IMR-90 (cell line): ENCODE measurements around the gene PLXNA1. TPM values are rescaled to one million over a fixed set of nuclear protein-coding genes. Genes with fewer than 3 reads are reported as not detected.

Experiments
- ATAC-seq: fragments of 200-7000 bp; cut with Tn5 transposase; 2 replicates; pipeline ENCODE4 v1.9.1; 2020; ENCODE audit warnings: low read depth, mild to moderate bottlenecking, moderate library complexity
- BruUV-seq: library from RNA; stranded (reverse); fragments of 400-500 nt; replicated peaks from 2 replicates; lab custom pipeline; 2021; lab: Mats Ljungman, UMichigan
- CTCF ChIA-PET: fragments of 300-600 bp; formaldehyde crosslinking; extraction: SDS; loops from one replicate; lab custom pipeline; 2021; ENCODE audit warnings: antibody characterized with exemption; lab: Yijun Ruan, JAX
- POLR2A ChIA-PET: fragments of 300-600 bp; sonication (Branson Sonifier 250); formaldehyde crosslinking; loops from one replicate; lab custom pipeline; 2022; ENCODE audit warnings: antibody characterized with exemption; ENCODE audit not compliant: unreplicated experiment; lab: Charles Lee
- DNase-seq: peaks from one replicate; pipeline ENCODE4 v3.0.0; 2013
- H2AFZ ChIP-seq: replicated peaks from 2 replicates; pipeline ENCODE3; 2013; ENCODE audit warnings: low read length, mild to moderate bottlenecking; ENCODE audit not compliant: poor library complexity
- H2AK5ac ChIP-seq: 2 replicates; pipeline ENCODE4 v1.6.1; 2013; ENCODE audit warnings: low read depth, low read length, inconsistent platforms
- H2AK9ac ChIP-seq: replicated peaks from 2 replicates; pipeline ENCODE3; 2013; ENCODE audit warnings: mild to moderate bottlenecking, low read depth, low read length, moderate library complexity; ENCODE audit not compliant: poor library complexity
- H2BK120ac ChIP-seq: 2 replicates; pipeline ENCODE4 v1.6.1; 2013; ENCODE audit warnings: low read depth, low read length, inconsistent platforms
- H2BK15ac ChIP-seq: 3 replicates; pipeline ENCODE4 v1.6.1; 2013; ENCODE audit warnings: low read depth, low read length, inconsistent platforms
- H2BK20ac ChIP-seq: 2 replicates; pipeline ENCODE4 v1.6.1; 2013; ENCODE audit warnings: low read depth, mild to moderate bottlenecking, inconsistent platforms, low read length, moderate library complexity
- H2BK5ac ChIP-seq: 2 replicates; pipeline ENCODE4 v1.6.1; 2013; ENCODE audit warnings: mild to moderate bottlenecking, low read depth, low read length, inconsistent platforms; ENCODE audit not compliant: poor library complexity, severe bottlenecking
- H3K14ac ChIP-seq: replicated peaks from 2 replicates; pipeline ENCODE4 v1.6.1; 2013; ENCODE audit warnings: low read depth, low read length, inconsistent platforms
- H3K18ac ChIP-seq: 2 replicates; pipeline ENCODE4 v1.6.1; 2013; ENCODE audit warnings: low read depth, low read length, control low read depth
- H3K23ac ChIP-seq: 2 replicates; pipeline ENCODE4 v1.6.1; 2013; ENCODE audit warnings: low read depth, low read length, inconsistent platforms
- H3K27ac ChIP-seq: 2 replicates; pipeline ENCODE4 v1.5.1; 2013; ENCODE audit warnings: mild to moderate bottlenecking, control low read depth, low read length; ENCODE audit not compliant: insufficient read depth
- H3K27me3 ChIP-seq: 2 replicates; pipeline ENCODE4 v1.6.1; 2013; ENCODE audit warnings: low read length; ENCODE audit not compliant: control insufficient read depth, insufficient read depth
- H3K36me3 ChIP-seq: 2 replicates; pipeline ENCODE4 v1.6.1; 2013; ENCODE audit warnings: low read length, mixed read lengths; ENCODE audit not compliant: control insufficient read depth, insufficient read depth
- H3K4ac ChIP-seq: 2 replicates; pipeline ENCODE4 v1.6.1; 2013; ENCODE audit warnings: low read depth, low read length, inconsistent platforms
- H3K4me1 ChIP-seq: 2 replicates; pipeline ENCODE4 v1.6.1; 2013; ENCODE audit warnings: low read length, mixed read lengths; ENCODE audit not compliant: control insufficient read depth, insufficient read depth
- H3K4me2 ChIP-seq: 2 replicates; pipeline ENCODE4 v1.6.1; 2013; ENCODE audit warnings: low read depth, mild to moderate bottlenecking, control low read depth, low read length, moderate library complexity
- H3K4me3 ChIP-seq: 2 replicates; pipeline ENCODE4 v1.5.1; 2013; ENCODE audit warnings: low read depth, mild to moderate bottlenecking, control low read depth, low read length, moderate library complexity; ENCODE audit not compliant: insufficient read depth
- H3K56ac ChIP-seq: 2 replicates; pipeline ENCODE4 v1.6.1; 2013; ENCODE audit warnings: low read length, inconsistent platforms; ENCODE audit not compliant: insufficient read depth; ENCODE audit errors: extremely low read depth
- H3K79me1 ChIP-seq, 2 experiments: 2 replicates each; pipeline ENCODE4 v1.6.1; 2013; ENCODE audit warnings: low read length in 2 of 2, inconsistent platforms in 1 of 2, low read depth in 1 of 2
- H3K9ac ChIP-seq: 2 replicates; pipeline ENCODE4 v1.6.1; 2013; ENCODE audit warnings: low read depth, low read length, control low read depth
- H3K9me1 ChIP-seq: 2 replicates; pipeline ENCODE4 v1.6.1; 2013; ENCODE audit warnings: low read length, inconsistent platforms; ENCODE audit not compliant: insufficient read depth
- H3K9me3 ChIP-seq: 2 replicates; pipeline ENCODE4 v1.6.1; 2013; ENCODE audit warnings: low read length; ENCODE audit not compliant: control insufficient read depth, insufficient read depth
- H4K20me1 ChIP-seq: 2 replicates; pipeline ENCODE4 v1.6.1; 2013; ENCODE audit warnings: low read length, inconsistent platforms; ENCODE audit not compliant: insufficient read depth
- H4K5ac ChIP-seq: 2 replicates; pipeline ENCODE4 v1.6.1; 2013; ENCODE audit warnings: mild to moderate bottlenecking, low read depth, low read length, control low read depth
- H4K8ac ChIP-seq, 2 experiments: 2 replicates each; pipeline ENCODE4 v1.6.1; 2013; ENCODE audit warnings: low read depth in 2 of 2, low read length in 2 of 2, control low read depth in 1 of 2, inconsistent platforms in 1 of 2
- H4K91ac ChIP-seq: 2 replicates; pipeline ENCODE4 v1.6.1; 2013; ENCODE audit warnings: low read depth, low read length, inconsistent platforms; ENCODE audit not compliant: insufficient read depth
- BHLHE40 ChIP-seq: fragments of 150-350 bp; IDR thresholded peaks from 2 replicates; pipeline ENCODE4 v1.6.1; 2016; ENCODE audit warnings: mild to moderate bottlenecking, low read depth, low read length
- CEBPB ChIP-seq: IDR thresholded peaks from 2 replicates; pipeline ENCODE4 v1.6.1; 2012; ENCODE audit warnings: low read depth, low read length, improper control_type of control experiment
- CHD1 ChIP-seq: IDR thresholded peaks from 2 replicates; pipeline ENCODE4 v1.6.1; 2012; ENCODE audit warnings: low read depth, low read length, improper control_type of control experiment
- CTCF ChIP-seq: conservative IDR thresholded peaks from 2 replicates; pipeline ENCODE4 v1.5.1; 2012; ENCODE audit warnings: mild to moderate bottlenecking, low read depth, low read length, improper control_type of control experiment
- FOS ChIP-seq: fragments of 150-350 bp; IDR thresholded peaks from 2 replicates; pipeline ENCODE4 v1.6.1; 2016; ENCODE audit warnings: low read depth, low read length
- MAFK ChIP-seq: IDR thresholded peaks from 2 replicates; pipeline ENCODE4 v1.6.1; 2012; ENCODE audit warnings: low read depth, low read length, improper control_type of control experiment
- MAZ ChIP-seq: IDR thresholded peaks from 2 replicates; pipeline ENCODE4 v1.6.1; 2012; ENCODE audit warnings: low read depth, mild to moderate bottlenecking, low read length, improper control_type of control experiment, moderate library complexity, borderline replicate concordance
- MXI1 ChIP-seq: IDR thresholded peaks from 2 replicates; pipeline ENCODE4 v1.6.1; 2012; ENCODE audit warnings: low read depth, mild to moderate bottlenecking, low read length, moderate library complexity, borderline replicate concordance
- POLR2A ChIP-seq: IDR thresholded peaks from 2 replicates; pipeline ENCODE4 v1.6.1; 2012; ENCODE audit warnings: mild to moderate bottlenecking, low read depth, low read length
- RAD21 ChIP-seq: IDR thresholded peaks from 2 replicates; pipeline ENCODE4 v1.6.1; 2012; ENCODE audit warnings: low read length, improper control_type of control experiment
- RFX5 ChIP-seq: IDR thresholded peaks from 2 replicates; pipeline ENCODE4 v1.8.0; 2012; ENCODE audit warnings: low read depth, mild to moderate bottlenecking, low read length, moderate library complexity
- SMC3 ChIP-seq: fragments of 150-350 bp; IDR thresholded peaks from 2 replicates; pipeline ENCODE4 v1.6.1; 2016; ENCODE audit warnings: low read depth, mild to moderate bottlenecking, antibody characterized with exemption, low read length, moderate library complexity
- WGBS, 2 experiments: methylation state at CpG; one replicate each; pipeline versions ENCODE4 v1.1.5 to v1.1.7; 2013; ENCODE audit warnings: missing lambda C conversion rate in 2 of 2; ENCODE audit not compliant: insufficient read length in 1 of 2; ENCODE audit errors: extremely low coverage in 2 of 2; 5-methylcytosine and 5-hydroxymethylcytosine counted together
- dilution Hi-C: fragments of 300-500 bp; cut with HindIII; formaldehyde crosslinking; loops from one replicate; pipeline ENCODE4 v1.14.3; 2018; ENCODE audit warnings: low sequenced_read_pairs; ENCODE audit not compliant: unreplicated experiment
- in situ Hi-C: fragments of 300-500 bp; cut with MboI; formaldehyde crosslinking; loops from 3 replicates; pipeline ENCODE4 v1.14.3; 2019; ENCODE audit warnings: low sequenced_read_pairs, inconsistent platforms, mixed read lengths
- intact Hi-C: fragments of 100-400 bp; cut with micrococcal nuclease; formaldehyde crosslinking; loops from 2 replicates; pipeline ENCODE4 v1.10.0; 2022
- polyA plus RNA-seq, 3 experiments: library from polyadenylated mRNA; depleted of rRNA; stranded (reverse); fragments of >200 nt; gene quantifications; 2 replicates each; pipeline ENCODE4 v1.2.3, GENCODE V29; 2012; ENCODE audit warnings: low replicate concordance in 1 of 3
- total RNA-seq: library from RNA; depleted of rRNA; stranded (reverse); fragments of >200 nt; gene quantifications from 2 replicates; pipeline ENCODE4 v1.2.3, GENCODE V29; 2012
- TF ChIP-seq, protein P1 (sequence below): fragments of 150-350 bp; IDR thresholded peaks from 2 replicates; pipeline ENCODE4 v1.6.1; 2017; ENCODE audit warnings: mild to moderate bottlenecking, antibody characterized with exemption, low read length, low read depth
- TF ChIP-seq, protein P2 (sequence below): fragments of 150-350 bp; IDR thresholded peaks from 2 replicates; pipeline ENCODE4 v1.6.1; 2016; ENCODE audit warnings: low read depth, mild to moderate bottlenecking, low read length, moderate library complexity, borderline replicate concordance

PLXNA1 gene
- total and polyA plus RNA-seq, 2 of the 4 experiments (the other 2 are of a cell fraction) = 13.6 to 49.4 TPM

GRCh38 chr3:127018306-127018828 is 35.5 kb downstream of the PLXNA1 start:
- H2BK5ac ChIP-seq = no peak overlapping the region
- no peaks in the 10 kb centered on the region for H3K27me3 ChIP-seq
- H4K8ac ChIP-seq = no peak overlapping the region
- 97% methylated on average over 11 of the region's 20 CpGs; no CpG with 5 or more reads in 1 of the 2 experiments for WGBS, 2 experiments
- no peak overlapping the region for H2AFZ ChIP-seq
- H4K91ac ChIP-seq = no peak overlapping the region
- POLR2A ChIA-PET = no interaction called here
- H3K36me3 ChIP-seq = peaks cover 81% of the 10 kb centered on the region
- H2AK5ac ChIP-seq = no peak overlapping the region
- no TSS peak for BruUV-seq
- ATAC-seq (no peak), DNase-seq (no peak)
- no peak overlapping the region for H2AK9ac ChIP-seq
- H3K18ac ChIP-seq = no peak overlapping the region
- no peak overlapping the region for H3K23ac ChIP-seq
- H3K9ac ChIP-seq = no peak overlapping the region
- no peak overlapping the region for H3K4me2 ChIP-seq
- peaks cover 5% of the 10 kb centered on the region for H3K9me1 ChIP-seq
- CTCF ChIA-PET = no interaction called here
- in situ Hi-C loops (no loop called here), intact Hi-C loops (no loop called here), dilution Hi-C loops (no loop called here)
- H4K5ac ChIP-seq = no peak overlapping the region
- H3K9me3 ChIP-seq = no peaks in the 10 kb centered on the region
- H2BK15ac ChIP-seq = no peak overlapping the region
- H3K4ac ChIP-seq = no peak overlapping the region
- no peak overlapping the region for H3K14ac ChIP-seq
- TF ChIP-seq SMC3 = no peak
- TF ChIP-seq, protein P1, sequence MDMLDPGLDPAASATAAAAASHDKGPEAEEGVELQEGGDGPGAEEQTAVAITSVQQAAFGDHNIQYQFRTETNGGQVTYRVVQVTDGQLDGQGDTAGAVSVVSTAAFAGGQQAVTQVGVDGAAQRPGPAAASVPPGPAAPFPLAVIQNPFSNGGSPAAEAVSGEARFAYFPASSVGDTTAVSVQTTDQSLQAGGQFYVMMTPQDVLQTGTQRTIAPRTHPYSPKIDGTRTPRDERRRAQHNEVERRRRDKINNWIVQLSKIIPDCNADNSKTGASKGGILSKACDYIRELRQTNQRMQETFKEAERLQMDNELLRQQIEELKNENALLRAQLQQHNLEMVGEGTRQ = no peak
- no peak for TF ChIP-seq POLR2A
- TF ChIP-seq MAFK = no peak
- TF ChIP-seq FOS = no peak
- TF ChIP-seq CHD1 = no peak
- TF ChIP-seq BHLHE40 = no peak
- no peak for TF ChIP-seq MAZ
- no peak for TF ChIP-seq CTCF
- TF ChIP-seq, protein P2, sequence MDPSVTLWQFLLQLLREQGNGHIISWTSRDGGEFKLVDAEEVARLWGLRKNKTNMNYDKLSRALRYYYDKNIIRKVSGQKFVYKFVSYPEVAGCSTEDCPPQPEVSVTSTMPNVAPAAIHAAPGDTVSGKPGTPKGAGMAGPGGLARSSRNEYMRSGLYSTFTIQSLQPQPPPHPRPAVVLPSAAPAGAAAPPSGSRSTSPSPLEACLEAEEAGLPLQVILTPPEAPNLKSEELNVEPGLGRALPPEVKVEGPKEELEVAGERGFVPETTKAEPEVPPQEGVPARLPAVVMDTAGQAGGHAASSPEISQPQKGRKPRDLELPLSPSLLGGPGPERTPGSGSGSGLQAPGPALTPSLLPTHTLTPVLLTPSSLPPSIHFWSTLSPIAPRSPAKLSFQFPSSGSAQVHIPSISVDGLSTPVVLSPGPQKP = no peak
- no peak for TF ChIP-seq MXI1
- TF ChIP-seq RAD21 = no peak
- TF ChIP-seq RFX5 = no peak
- TF ChIP-seq CEBPB = no peak
- H3K56ac ChIP-seq = no peak overlapping the region
- peaks cover 5% of the 10 kb centered on the region; the same call in 1 of the 2 replicates for H4K20me1 ChIP-seq
- H3K4me3 ChIP-seq = no peak overlapping the region
- H3K79me1 ChIP-seq = peaks cover 0 to 17% of the 10 kb centered on the region in 2 experiments; a peak in 1 of 4 replicates
- no peak overlapping the region for H2BK20ac ChIP-seq
- peaks cover 12% of the 10 kb centered on the region for H3K4me1 ChIP-seq
- 0 out of 2 replicates have a peak overlapping the region, but pooled peaks have one; percentile 23 for H2BK120ac ChIP-seq
- no peak overlapping the region for H3K27ac ChIP-seq
